Activated CD8-positive, alpha-beta memory T cell treated with anti-CD3 and anti-CD28 coated beads, Interleukin-2, amount 50 U/mL, for 24 hours (primary cell): ENCODE results near the gene RAB11FIP4.
"Not testable (repeated sequence)": the region's sequence is repeated elsewhere in the genome, so short reads cannot be mapped to it uniquely, and the experiment has no call there.

ENCODE experiments used
- DNase-seq: peaks from one replicate; pipeline ENCODE4 v3.0.0-alpha.2; 2020; ENCODE audit errors: extremely low read depth

The RAB11FIP4 gene

GRCh38 chr17:31391496-31391949, at the start of gene RAB11FIP4:
Gene RAB11FIP4, plus strand, starts transcription at chr17:31391675. Its CDS starts 178 bp downstream, at chr17:31391853.
- DNase-seq: no peak

DNA sequence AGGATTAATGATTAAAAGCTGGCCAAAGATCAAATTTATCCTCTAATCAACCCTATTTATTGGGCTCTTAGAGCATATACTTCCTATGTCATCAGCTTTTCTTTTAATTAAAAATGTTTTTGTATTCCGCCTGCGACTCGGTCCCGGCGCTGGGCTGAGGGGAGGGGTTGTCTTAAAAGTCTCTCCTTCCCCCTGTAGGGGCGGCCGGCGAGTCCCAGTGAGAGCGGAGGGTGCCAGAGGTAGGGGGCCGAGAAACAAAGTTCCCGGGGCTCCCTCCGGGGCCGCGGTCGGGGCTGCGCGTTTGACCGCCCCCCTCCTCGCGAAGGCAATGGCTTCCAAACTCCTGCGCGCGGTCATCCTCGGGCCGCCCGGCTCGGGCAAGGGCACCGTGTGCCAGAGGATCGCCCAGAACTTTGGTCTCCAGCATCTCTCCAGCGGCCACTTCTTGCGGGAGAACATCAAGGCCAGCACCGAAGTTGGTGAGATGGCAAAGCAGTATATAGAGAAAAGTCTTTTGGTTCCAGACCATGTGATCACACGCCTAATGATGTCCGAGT, 46.2 kb upstream of the RAB11FIP4 start:
- DNase-seq: not testable (repeated sequence)

DNA sequence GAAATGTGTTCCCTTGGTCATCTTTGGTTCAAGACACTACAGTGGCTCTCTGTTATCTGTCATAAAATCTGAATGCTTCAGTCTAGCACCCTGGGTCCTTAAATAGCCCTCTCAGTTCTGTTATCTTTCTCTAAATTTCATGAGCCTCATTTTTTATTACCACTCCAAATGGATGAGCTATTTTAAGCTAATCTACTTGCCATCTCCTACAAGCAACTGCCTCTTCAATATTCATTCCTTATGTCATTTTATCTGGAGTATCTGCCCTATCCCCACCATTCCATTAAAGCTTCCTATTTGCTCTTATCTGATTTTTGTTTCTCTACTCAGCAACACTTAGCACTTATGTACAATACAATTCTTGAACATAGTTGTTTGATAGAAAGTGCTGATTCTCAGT, 42.0 kb upstream of the RAB11FIP4 start:
- DNase-seq: no peak

- no peak for DNase-seq
These were observed 35.5 kb upstream of the RAB11FIP4 start for GRCh38 chr17:31355935-31356334.

DNA sequence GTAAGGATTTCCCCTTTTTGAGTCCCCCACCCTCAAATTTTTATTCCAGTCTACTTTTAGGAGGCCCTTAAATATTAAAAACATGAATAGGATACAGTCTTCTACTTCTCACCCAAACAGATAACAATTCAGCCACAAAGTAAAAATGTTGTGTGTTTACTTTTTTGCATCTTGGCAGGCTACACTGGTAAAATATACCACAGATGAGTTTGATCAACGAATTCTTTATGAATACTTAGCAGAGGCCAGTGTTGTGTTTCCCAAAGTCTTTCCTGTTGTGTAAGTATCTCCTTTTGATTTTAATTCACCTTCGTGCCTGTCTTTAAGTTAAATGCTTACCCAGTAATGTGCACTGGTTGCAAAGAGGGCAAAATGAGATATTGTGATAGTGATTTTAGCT, 34.4 kb upstream of the RAB11FIP4 start:
- no peak for DNase-seq

- no peak for DNase-seq
These were observed 33.6 kb upstream of the RAB11FIP4 start for GRCh38 chr17:31357839-31358394.

DNA sequence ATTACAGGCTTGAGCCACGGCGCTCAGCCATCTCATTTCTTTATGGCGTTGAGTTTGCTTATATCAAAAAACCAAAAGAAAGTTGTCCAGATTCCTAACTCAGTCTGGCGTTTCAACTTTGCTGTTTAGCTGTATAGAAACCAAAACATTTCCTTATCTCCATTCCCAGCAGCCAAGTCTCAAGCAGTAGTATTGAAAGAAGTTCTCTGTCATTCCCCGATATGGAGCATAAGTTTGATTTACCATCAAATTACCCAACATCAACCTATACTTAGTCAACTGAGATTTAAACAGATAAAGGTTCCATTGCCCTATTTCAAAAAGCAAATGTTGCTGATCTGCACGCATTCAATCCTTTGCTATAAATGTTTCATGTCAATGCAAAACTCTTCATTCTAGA, 27.5 kb upstream of the RAB11FIP4 start:
- no peak for DNase-seq

- no peak for DNase-seq
These were observed 25.4 kb upstream of the RAB11FIP4 start for GRCh38 chr17:31366088-31366487.

GRCh38 chr17:31369266-31369665, 22.2 kb upstream of the RAB11FIP4 start:
- DNase-seq: no peak

- no peak for DNase-seq
These were observed 19.9 kb upstream of the RAB11FIP4 start for GRCh38 chr17:31371511-31372097.

GRCh38 chr17:31373150-31374093, 18.1 kb upstream of the RAB11FIP4 start:
- DNase-seq: no peak

DNA sequence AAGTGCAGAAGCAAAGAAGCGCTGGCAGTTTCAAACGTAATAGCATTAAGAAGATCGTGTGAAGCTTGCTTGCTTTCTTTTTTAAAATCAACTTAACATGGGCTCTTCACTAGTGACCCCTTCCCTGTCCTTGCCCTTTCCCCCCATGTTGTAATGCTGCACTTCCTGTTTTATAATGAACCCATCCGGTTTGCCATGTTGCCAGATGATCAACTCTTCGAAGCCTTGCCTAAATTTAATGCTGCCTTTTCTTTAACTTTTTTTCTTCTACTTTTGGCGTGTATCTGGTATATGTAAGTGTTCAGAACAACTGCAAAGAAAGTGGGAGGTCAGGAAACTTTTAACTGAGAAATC, 17.4 kb upstream of the RAB11FIP4 start:
- no peak for DNase-seq

GRCh38 chr17:31374503-31374902, 17.0 kb upstream of the RAB11FIP4 start:
- no peak for DNase-seq

DNA sequence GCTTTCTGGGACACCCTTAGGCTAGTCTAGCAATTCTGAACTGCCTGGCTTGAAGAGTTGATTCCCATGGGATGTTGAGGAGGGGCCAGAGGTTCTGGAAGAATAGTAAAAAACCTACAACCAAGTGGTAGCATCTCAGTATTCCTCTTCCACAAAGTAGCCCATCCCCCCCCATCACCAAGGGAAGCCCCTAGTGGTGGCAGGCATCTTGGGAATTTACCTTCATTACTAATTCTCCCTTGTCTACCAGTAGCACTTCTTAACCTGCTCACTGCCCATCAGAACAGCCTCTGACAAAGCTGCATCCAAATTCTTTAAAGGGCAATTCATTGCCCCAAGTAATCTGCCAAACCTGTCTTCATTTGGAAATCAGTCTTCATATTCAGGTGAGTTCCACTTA, 12.8 kb upstream of the RAB11FIP4 start:
- no peak for DNase-seq

- no peak for DNase-seq
These were observed 11.8 kb upstream of the RAB11FIP4 start for GRCh38 chr17:31379597-31380205.

GRCh38 chr17:31381165-31381668, 10.3 kb upstream of the RAB11FIP4 start:
- no peak for DNase-seq

DNA sequence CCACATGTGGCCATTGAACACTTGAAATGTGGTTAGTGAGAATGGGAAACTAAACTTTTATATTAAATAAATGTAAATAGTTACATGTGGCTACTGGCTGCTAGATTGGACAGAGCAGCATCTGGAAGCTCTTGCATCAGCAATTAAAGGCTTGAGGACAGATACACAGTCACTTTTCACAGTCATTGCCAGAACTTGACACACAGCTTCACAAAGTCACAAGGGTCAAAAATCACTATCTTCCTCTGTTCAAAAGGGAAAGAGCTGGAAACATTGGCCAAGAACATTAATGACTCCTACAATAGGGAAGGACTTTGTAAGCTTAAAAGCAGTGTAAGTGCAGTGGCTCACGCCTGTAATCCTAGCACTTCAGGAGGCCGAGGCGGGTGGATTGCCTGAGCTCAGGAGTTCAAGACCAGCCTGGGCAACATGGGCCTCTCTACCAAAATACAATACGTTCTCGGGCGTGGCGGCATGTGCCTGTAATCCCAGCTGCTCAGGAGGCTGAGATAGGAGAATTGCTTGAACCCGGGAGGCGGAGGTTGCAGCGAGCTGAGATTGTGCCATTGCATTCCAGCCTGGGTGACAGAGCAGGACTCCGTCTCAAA, 8.7 kb upstream of the RAB11FIP4 start:
- DNase-seq: not testable (repeated sequence)

GRCh38 chr17:31383488-31383887, 8.0 kb upstream of the RAB11FIP4 start:
- not testable (repeated sequence) for DNase-seq

DNA sequence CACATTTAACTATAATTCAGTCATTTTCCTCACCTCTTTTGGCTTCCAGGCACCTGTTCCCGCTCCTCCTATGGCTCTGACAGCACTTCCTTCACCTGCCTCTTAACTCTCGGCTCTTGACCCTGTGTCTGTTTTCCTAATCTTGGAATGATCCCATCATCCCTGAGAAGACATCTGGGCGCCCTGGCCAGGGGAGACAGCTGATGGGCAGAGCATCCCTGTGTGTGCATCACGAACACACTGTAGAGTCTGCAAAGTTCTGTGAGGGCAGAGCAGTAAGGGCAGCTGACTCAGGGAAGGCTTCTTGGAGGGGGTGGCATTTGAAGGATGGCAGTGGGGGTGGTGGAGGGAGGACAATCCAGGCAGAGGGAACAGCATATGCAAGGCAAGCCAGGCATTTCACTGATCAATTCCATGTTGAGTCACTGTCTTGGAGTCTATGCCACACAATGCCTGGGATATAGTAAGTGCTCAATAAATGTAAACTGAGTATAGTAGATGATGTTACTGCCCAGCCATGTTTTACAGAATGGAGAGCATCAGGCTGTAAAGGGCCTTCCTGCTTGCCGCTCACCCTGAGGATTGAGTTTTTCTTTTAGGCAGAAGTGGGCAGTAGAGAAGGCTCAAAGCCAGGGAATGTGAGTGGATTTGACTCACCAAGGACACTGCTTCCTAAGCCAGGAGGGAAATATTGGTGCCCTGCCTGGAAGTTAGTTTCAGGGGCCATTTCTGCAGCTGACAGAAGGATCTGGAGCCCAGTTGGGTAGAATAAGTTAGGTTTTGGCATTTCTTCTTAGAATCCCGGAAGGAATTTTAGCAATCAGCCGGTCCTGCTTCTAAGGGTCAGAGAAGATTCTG, 5.8 kb upstream of the RAB11FIP4 start:
- DNase-seq: no peak

- DNase-seq: no peak
These were observed 4.9 kb upstream of the RAB11FIP4 start for GRCh38 chr17:31386542-31387075.
